Adrenal gland (tissue), 5 donors: ENCODE results near the gene POLE.

ENCODE experiments used
- CTCF ChIP-seq, 6 experiments: fragments of 450-650 bp in 4 of 6; fragments of 200-600 bp in 2 of 6; sonication (generic) in 1 of 6; IDR thresholded peaks; 1 replicate in 5 of 6; 2 replicates in 1 of 6; pipeline versions ENCODE4 v1.5.1 to v1.8.0; 2016 to 2021; ENCODE audit warnings: antibody characterized with exemption in 6 of 6, mild to moderate bottlenecking in 2 of 6, moderate library complexity in 1 of 6
- POLR2A ChIP-seq, 2 donors: fragments of 450-650 bp; IDR thresholded peaks; one replicate each; pipeline ENCODE4 v1.6.1; 2017; ENCODE audit warnings: antibody characterized with exemption in 2 of 2, mild to moderate bottlenecking in 2 of 2, moderate library complexity in 1 of 2
- donor health status: DM: no; HTN: no; CAD: no.

- TF ChIP-seq POLR2A (IDR thresholded peaks at IDR 0.05) (no peak), CTCF (IDR thresholded peaks at IDR 0.05) (no peak)
Observed at GRCh38 chr12:132585177-132585576, 102.0 kb downstream of the POLE start.
